Activated CD4-positive, alpha-beta T cell treated with anti-CD3 and anti-CD28 coated beads, Interleukin-2, Interleukin-6, amounts not matched to agents 100 ng/mL and 50 ng/mL, durations not matched to agents 16 hours and 8 hours (primary cell): ENCODE results near the gene MMP12.
A peak's percentile ranks its signal among the peaks of the same experiment; 100 is the strongest.

Source experiments
- DNase-seq: peaks from one replicate; pipeline ENCODE4 v3.0.0-alpha.2; 2020

Gene MMP12

DNA sequence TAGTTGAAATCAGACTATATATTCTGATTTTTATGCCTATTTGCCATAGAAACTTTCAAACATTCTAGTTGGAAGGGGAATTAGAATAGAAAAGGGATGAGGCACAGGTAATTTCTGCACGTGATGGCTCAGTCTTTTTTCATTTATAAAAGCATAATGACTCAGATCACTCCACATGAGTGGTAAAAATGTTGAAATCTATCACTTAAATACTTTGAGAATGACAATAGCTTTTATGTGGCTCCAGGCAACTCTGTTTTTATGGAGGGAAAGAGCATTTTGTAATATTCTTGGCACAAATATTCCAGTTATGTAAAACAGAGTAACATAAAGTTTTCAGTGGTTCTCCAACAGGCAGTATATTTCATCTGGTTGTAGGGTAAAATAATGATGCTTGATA is 25.5 kb downstream of the MMP12 start:
- DNase-seq = no peak

DNA sequence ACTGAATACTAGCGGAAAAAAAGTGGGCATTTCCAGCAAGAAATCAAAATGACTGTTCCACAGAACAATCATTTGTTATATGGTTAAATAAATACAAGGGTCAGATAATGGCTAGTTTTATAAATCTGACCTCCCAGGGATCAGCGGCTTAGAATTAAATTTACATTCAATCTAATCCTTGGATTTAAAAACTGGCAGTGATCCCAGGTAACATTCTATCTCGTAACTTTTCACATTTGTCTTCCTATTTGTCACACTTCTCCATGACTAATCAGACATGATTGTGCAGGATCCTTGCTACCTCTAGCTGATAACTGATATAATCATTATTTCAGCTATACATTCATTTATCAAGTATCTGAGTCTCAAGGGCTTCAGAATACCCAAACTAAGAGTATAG is 28.5 kb downstream of the MMP12 start:
- DNase-seq = no peak

GRCh38 chr11:102843489-102843888 is 31.3 kb downstream of the MMP12 start, which contains the start of gene MMP3:
Gene MMP3 (minus strand): TSS chr11:102843609. CDS start chr11:102843546, 63 bp downstream.
- no peak for DNase-seq

DNA sequence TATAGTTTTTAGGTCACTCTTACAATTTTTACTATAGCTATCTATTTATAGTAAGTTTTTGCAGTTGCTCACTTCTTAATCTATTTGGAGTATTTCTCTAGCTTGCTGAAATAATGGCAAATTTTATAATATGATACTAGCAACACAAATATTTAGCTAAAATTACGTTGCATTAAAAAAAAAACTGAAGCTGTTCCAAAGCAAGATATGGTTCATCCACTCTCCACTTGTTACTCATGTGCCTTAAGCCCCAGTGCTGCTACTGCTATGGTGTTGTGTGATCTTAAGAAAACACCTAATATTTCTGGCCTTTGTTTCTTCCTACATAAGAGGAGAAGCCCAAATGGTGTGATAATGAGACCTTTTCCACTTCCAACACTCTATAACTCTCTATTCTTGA is 31.9 kb downstream of the MMP12 start:
- no peak for DNase-seq

DNA sequence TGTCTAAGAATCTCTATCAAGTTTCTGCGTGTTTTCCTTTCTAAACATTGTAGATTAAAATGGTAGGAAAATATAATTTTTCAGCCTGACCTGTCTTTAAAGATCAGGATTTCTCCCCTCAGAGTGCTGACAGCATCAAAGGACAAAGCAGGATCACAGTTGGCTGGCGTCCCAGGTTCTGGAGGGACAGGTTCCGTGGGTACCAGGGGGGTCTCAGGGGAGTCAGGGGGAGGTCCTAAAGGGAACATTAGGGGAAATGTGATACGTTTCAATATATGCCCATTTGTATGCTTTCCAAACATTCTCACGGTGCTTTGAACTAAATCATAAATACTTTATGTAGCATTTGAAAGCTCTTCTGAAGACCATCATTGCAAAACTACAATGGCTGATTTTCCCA is 34.8 kb downstream of the MMP12 start:
- DNase-seq = no peak

DNA sequence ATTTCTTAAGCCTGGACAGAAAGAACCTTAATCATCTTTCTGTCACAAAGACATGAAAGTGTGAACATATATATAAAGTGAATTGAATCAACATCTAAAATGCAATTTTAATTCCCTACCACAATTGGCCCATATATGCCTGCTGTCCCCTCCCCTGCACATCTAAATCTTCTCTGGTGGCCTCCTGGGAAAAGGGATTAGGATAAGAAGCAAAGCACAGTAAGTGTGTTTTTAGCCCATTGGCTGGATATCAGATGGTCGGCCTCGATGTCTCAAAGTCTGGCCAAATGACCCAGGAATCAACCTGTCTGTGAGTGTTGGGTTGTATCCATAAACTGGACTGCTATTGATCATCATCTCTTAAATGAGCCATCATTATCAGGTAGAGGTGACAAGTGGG is 37.1 kb downstream of the MMP12 start:
- DNase-seq = no peak

DNA sequence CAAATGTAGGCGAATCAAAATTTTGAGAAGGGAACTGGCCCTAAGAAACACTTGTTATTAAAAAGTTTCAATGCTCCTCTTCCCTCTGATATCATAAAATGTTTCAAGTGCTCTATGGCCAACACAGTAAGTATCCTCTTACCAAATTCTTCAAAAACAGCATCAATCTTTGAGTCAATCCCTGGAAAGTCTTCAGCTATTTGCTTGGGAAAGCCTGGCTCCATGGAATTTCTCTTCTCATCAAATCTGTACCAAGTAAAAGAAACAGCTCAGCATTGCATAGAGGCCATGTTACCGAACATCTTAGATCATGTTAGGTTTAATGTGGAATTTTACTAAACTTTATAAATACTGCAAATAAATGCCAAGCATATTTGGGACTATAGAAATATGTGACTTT is 37.6 kb downstream of the MMP12 start:
- DNase-seq = no peak

DNA sequence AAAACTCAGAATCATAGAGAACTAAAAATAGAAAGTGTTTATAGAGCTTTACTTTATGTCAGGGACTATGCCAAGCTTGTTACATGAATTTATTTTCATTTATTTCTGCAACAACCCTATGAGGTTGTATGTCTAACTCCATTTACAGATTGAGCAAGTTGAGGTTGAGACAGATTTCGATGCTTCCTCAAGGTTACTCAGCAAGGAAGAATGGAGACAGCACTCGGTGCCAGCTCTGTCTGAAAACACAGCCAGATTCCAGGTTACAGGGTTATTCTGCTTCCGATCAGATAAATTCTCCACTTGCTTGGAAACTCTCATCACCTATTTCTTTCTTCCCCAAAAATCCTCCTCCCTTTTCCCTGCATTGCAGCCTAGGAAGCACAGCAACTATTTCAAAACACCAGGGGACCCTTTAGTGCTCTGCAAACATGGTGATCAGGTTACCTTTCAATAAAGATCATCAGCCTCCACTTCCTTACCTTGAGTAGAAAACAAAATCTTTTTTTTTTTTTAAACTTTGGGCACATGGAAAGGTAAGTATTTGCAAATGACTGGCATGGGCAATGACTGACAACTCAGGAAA is 38.4 kb downstream of the MMP12 start:
- no peak for DNase-seq

- DNase-seq = no peak
Observed at GRCh38 chr11:102833731-102834130, 41.1 kb downstream of the MMP12 start.

DNA sequence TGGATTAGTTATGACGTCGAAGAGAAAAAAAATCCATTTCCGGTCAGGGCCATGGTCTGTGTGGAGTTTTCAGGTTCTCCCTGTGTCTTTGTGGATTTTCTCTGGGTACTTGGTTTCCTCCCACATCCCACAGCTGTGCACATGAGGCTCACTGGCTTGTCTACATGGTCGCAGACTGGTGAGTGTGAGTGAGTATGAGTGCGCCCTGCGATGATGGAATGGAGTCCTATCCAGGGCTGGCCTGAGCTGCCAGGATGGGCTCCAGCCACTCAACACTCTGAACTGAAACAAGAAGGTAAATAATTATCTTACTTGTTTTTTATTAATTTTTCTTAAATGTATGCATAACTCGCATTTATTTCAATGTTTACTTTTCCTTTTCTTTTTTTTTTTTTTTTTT is 42.2 kb downstream of the MMP12 start:
- no peak for DNase-seq

DNA sequence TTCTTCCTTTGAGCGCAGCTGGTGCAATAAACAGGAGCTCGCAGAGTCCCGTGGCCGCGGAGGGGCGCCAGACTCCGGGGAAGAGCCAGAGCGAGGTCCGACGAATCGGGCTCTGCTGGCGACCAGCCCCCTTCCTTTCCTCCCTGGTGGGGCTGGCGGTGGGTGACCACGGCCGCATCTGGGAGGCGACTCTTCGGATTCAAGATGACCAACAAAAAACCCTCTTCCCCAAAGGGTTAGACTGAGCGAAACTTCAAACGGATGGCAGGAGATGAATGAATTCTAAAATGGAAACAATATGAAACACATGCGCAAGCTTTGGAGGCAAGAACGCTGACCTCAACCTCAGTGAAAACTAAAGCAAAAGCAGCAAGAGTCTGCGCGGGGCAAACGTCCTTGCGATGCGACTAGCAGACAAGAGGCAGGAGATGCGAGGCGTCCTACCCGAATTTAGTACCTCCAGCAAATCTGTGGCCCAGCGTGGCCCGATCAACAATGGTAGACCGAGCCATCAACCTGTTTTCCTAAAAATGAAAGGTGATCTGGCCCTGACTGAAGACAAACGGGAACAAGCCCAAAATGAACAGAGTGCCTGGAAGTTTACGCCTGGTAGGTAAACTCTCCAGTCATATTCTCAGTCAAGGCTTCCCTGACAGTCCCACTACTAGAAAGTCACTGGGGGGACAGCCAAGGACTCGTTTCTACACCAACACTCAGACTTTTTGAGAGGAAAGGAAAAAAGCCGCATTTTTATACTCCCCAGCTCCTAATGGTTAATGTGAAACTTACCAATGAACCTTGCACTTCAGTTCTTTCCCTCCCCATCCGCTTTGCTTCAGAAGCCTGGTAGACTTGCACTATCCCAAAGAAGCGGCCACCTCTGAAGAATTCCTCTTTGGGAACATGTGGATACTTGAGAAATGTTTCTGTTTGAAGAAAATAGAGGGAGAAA is 43.0 kb downstream of the MMP12 start:
- peak; percentile 33 for DNase-seq

DNA sequence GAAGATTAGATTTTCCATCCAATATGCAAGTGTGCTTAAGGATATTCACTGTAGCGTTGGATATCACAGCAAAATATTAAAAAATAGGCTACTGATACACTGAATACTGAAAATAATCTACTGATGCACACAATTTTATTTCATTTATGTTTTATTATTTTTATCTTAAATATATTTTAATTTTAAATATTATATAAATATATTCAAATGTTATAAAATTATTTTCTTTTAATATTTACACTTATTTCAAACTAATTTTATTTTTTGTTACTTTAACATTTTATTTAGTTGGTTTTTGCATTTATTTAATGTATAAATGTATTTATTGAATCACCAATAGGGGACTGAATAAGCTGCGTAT is 43.7 kb downstream of the MMP12 start:
- no peak for DNase-seq

- no peak for DNase-seq
Observed at GRCh38 chr11:102830001-102830727, 44.6 kb downstream of the MMP12 start.

- no peak for DNase-seq
Observed at GRCh38 chr11:102829316-102830000, 45.3 kb downstream of the MMP12 start.

DNA sequence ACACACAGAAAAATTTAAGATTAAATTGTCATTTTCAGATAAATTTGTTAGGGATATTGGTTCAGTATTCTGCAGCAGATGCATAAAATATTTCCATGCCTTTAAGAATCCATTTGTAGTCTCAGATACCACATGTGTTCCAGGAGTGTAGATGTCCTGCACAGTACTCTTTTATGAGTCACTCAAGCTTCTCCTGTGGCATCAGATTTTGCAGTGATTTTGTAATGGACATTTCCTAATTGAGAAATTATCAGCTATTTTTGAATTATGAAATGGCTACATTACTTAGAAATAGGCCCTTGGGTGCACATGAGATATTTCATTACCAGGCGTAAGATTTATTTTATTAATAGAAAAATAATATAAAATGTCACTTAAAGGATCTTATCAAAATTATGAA is 50.2 kb downstream of the MMP12 start:
- no peak for DNase-seq

- no peak for DNase-seq
Observed at GRCh38 chr11:102819491-102819890, 55.3 kb downstream of the MMP12 start.

DNA sequence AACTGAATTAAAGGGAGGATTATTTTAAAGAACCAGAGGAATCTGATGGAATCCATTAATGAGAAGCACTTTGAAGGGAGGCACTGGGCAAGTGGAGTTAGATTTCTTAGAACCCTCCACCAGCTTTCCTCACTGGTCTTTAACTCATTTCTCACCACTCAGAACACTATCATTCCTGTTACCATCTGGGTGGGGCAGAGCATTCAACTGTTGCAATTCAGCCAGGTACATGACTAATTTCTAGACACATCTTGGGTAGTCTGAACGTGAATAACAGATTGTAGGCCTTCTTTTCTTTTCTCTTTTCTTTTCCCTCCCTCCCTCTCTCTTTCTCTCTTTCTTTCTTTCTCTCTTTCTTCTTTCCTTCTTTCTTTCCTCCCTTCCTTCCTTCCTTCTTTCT is 61.3 kb downstream of the MMP12 start:
- no peak for DNase-seq
